Measurements from ENCODE around the gene SRRM4. TPM values are rescaled to one million over a fixed set of nuclear protein-coding genes. Genes with fewer than 3 reads are reported as not detected.

Gene SRRM4
- total RNA-seq, 1 donor: not detected

DNA sequence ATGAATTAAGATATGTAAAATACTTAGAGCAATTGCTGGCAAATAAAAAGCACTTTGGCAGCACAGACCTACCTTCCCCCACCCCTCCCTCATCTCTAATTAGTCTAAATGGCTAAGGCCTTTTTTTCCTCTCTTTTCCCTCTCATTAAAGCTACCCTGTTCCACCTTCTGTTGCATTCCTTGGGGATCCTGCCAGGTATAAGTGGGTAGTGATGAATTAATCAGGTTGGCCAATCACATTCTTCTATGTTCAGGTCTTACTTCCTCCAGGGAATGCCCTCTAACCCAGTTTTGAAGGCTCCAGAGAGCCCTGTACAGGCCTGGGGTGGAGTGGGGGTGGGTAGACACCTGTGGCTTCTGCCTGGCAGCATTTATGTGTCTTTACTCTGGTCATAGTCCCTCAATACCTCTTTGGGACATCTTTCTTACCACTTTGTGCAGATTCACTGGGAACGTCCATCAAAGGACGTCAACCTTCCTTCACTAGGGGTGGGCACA lies 225.8 kb downstream of the SRRM4 start:
- Histone ChIP-seq H3K36me3 (ENCODE audit: insufficient read depth, low read length) (no peaks in the 10 kb centered on the region), H4K20me1 (ENCODE audit: insufficient read depth, low read length) (no peaks in the 10 kb centered on the region), H3K27me3 (ENCODE audit: insufficient read depth, low read length) (no peaks in the 10 kb centered on the region), H3K27ac (ENCODE audit: low read depth, low read length) (no peak overlapping the region), H2AFZ (ENCODE audit: low read length) (no peak overlapping the region), H3K4me2 (ENCODE audit: insufficient read depth, low read length) (no peak overlapping the region), H3K4me3 (ENCODE audit: insufficient read depth, low read length) (no peak overlapping the region), H3K9me3 (ENCODE audit: low read depth, low read length) (no peaks in the 10 kb centered on the region), H3K4me1 (ENCODE audit: insufficient read depth, low read length) (no peaks in the 10 kb centered on the region), H3K79me2 (ENCODE audit: insufficient read depth, low read length) (no peaks in the 10 kb centered on the region)
- no peak for DNase-seq (ENCODE audit: insufficient read length, low spot score, missing footprints)
- no peak for TF ChIP-seq CTCF (IDR thresholded peaks at IDR 0.05; ENCODE audit: extremely low read depth, low read depth, low read length)

GRCh38 chr12:119208626-119209061 lies 227.3 kb downstream of the SRRM4 start:
- Histone ChIP-seq H3K4me3 (ENCODE audit: insufficient read depth, low read length) (no peak overlapping the region), H3K4me1 (ENCODE audit: insufficient read depth, low read length) (no peaks in the 10 kb centered on the region), H4K20me1 (ENCODE audit: insufficient read depth, low read length) (no peaks in the 10 kb centered on the region), H3K27me3 (ENCODE audit: insufficient read depth, low read length) (no peaks in the 10 kb centered on the region), H3K4me2 (ENCODE audit: insufficient read depth, low read length) (no peak overlapping the region), H3K79me2 (ENCODE audit: insufficient read depth, low read length) (no peaks in the 10 kb centered on the region), H3K9me3 (ENCODE audit: low read depth, low read length) (no peaks in the 10 kb centered on the region), H2AFZ (ENCODE audit: low read length) (no peak overlapping the region), H3K36me3 (ENCODE audit: insufficient read depth, low read length) (no peaks in the 10 kb centered on the region), H3K27ac (ENCODE audit: low read depth, low read length) (no peak overlapping the region)
- no peak for DNase-seq (ENCODE audit: insufficient read length, low spot score, missing footprints)
- no peak for TF ChIP-seq CTCF (IDR thresholded peaks at IDR 0.05; ENCODE audit: extremely low read depth, low read depth, low read length)

DNA sequence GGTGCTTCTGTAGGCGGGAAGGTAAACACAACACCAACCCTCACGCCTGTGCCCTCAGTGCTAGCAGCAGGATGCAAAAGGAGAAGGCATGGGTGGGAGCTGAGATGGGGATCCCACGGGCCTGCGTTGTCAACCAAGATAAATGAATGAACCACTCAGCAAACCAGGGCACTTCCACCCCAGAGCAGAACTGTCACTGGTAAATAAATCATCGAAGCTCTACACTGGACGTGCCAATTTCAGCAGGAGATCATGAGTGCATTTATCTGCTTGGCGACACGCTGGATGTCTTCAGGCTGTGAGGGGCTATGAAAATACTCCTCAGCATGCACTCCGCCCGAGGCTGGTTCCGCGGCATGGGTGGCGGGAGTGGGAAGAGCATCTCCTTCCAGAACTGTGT lies 230.5 kb downstream of the SRRM4 start:
- DNase-seq (ENCODE audit: insufficient read length, low spot score, missing footprints): no peak
- H4K20me1 ChIP-seq (ENCODE audit: insufficient read depth, low read length): no peaks in the 10 kb centered on the region
- no peak overlapping the region for H3K4me2 ChIP-seq (ENCODE audit: insufficient read depth, low read length)
- H3K36me3 ChIP-seq (ENCODE audit: insufficient read depth, low read length): no peaks in the 10 kb centered on the region
- H3K4me3 ChIP-seq (ENCODE audit: insufficient read depth, low read length): no peak overlapping the region
- H3K9me3 ChIP-seq (ENCODE audit: low read depth, low read length): no peaks in the 10 kb centered on the region
- no peak for TF ChIP-seq CTCF (IDR thresholded peaks at IDR 0.05; ENCODE audit: extremely low read depth, low read depth, low read length)
- no peaks in the 10 kb centered on the region for H3K27me3 ChIP-seq (ENCODE audit: insufficient read depth, low read length)
- no peak overlapping the region for H2AFZ ChIP-seq (ENCODE audit: low read length)
- no peaks in the 10 kb centered on the region for H3K4me1 ChIP-seq (ENCODE audit: insufficient read depth, low read length)
- no peak overlapping the region for H3K27ac ChIP-seq (ENCODE audit: low read depth, low read length)
- H3K79me2 ChIP-seq (ENCODE audit: insufficient read depth, low read length): no peaks in the 10 kb centered on the region

Other genes starting within 250 kb of the SRRM4 start
- 2.9 and 3.5 TPM in 2 replicates for gene HSPB8, start 197.4 kb downstream of the SRRM4 start, total RNA-seq

Data from osteoblast (primary cell).